IMR-90 (cell line): ENCODE data around the gene DOCK4. TPM values are rescaled to one million over a fixed set of nuclear protein-coding genes. Genes with fewer than 3 reads are reported as not detected.

Experiments
- CEBPB ChIP-seq: IDR thresholded peaks from 2 replicates; pipeline ENCODE4 v1.6.1; 2012; ENCODE audit warnings: low read depth, low read length, improper control_type of control experiment
- CHD1 ChIP-seq: IDR thresholded peaks from 2 replicates; pipeline ENCODE4 v1.6.1; 2012; ENCODE audit warnings: low read depth, low read length, improper control_type of control experiment
- USF2 ChIP-seq: fragments of 150-350 bp; IDR thresholded peaks from 2 replicates; pipeline ENCODE4 v1.6.1; 2017; ENCODE audit warnings: mild to moderate bottlenecking, antibody characterized with exemption, low read length, low read depth
- polyA plus RNA-seq, 3 experiments: library from polyadenylated mRNA; depleted of rRNA; stranded (reverse); fragments of >200 nt; gene quantifications; 2 replicates each; pipeline ENCODE4 v1.2.3, GENCODE V29; 2012; ENCODE audit warnings: low replicate concordance in 1 of 3
- total RNA-seq: library from RNA; depleted of rRNA; stranded (reverse); fragments of >200 nt; gene quantifications from 2 replicates; pipeline ENCODE4 v1.2.3, GENCODE V29; 2012

Gene DOCK4
- total and polyA plus RNA-seq, 2 of the 4 experiments (the other 2 are of a cell fraction) = 4.4 to 12.2 TPM

- no peak for TF ChIP-seq USF2
- no peak for TF ChIP-seq CHD1
- TF ChIP-seq CEBPB = peak; percentile 75
These were observed 470.3 kb downstream of the DOCK4 start (continued) for GRCh38 chr7:111735661-111736551.
